H1 (cell line): Measurements from ENCODE around the gene METAP1D. TPM values are rescaled to one million over a fixed set of nuclear protein-coding genes. Genes with fewer than 3 reads are reported as not detected.

Experiments used
- CTCF ChIA-PET: fragments of 300-600 bp; sonication (Branson Sonifier 250); formaldehyde crosslinking; loops from one replicate; lab custom pipeline; 2021; ENCODE audit not compliant: partially characterized antibody; lab: Charles Lee
- POLR2A ChIA-PET: fragments of 300-600 bp; sonication (Branson Sonifier 250); formaldehyde crosslinking; loops from one replicate; lab custom pipeline; 2021; ENCODE audit warnings: inconsistent platforms; ENCODE audit not compliant: partially characterized antibody; lab: Charles Lee
- DNase-seq, 2 experiments: peaks; one replicate each; pipeline versions ENCODE4 v3.0.0 to v3.0.0-alpha.2; 2010 to 2022; ENCODE audit warnings: low spot score in 2 of 2, low read depth in 1 of 2, mixed read lengths in 1 of 2
- FAIRE-seq: peaks from 2 replicates; lab custom pipeline; 2011; peaks lifted over from hg19 to GRCh38; lab: Jason Lieb, UNC
- H2AFZ ChIP-seq: 2 replicates; pipeline ENCODE4 v1.8.1; 2012; ENCODE audit warnings: low read length, inconsistent platforms
- H2AK5ac ChIP-seq: 2 replicates; pipeline ENCODE4 v1.6.1; 2013; ENCODE audit warnings: low read depth, low read length
- H2BK120ac ChIP-seq: replicated peaks from 2 replicates; pipeline ENCODE3; 2013; ENCODE audit warnings: low read depth, low read length, inconsistent platforms
- H2BK12ac ChIP-seq: 2 replicates; pipeline ENCODE4 v1.6.1; 2013; ENCODE audit warnings: low read depth, low read length
- H2BK15ac ChIP-seq: 2 replicates; pipeline ENCODE4 v1.6.1; 2013; ENCODE audit warnings: low read length
- H2BK20ac ChIP-seq: 2 replicates; pipeline ENCODE4 v1.6.1; 2013; ENCODE audit warnings: low read length
- H2BK5ac ChIP-seq: 2 replicates; pipeline ENCODE4 v1.6.1; 2013; ENCODE audit warnings: low read depth, low read length
- H3K14ac ChIP-seq: 2 replicates; pipeline ENCODE4 v1.6.1; 2013; ENCODE audit warnings: inconsistent platforms; ENCODE audit not compliant: insufficient read length
- H3K18ac ChIP-seq: 2 replicates; pipeline ENCODE4 v1.6.1; 2013; ENCODE audit warnings: low read length; ENCODE audit errors: extremely low read depth
- H3K23ac ChIP-seq: 2 replicates; pipeline ENCODE4 v1.6.1; 2013; ENCODE audit warnings: inconsistent platforms; ENCODE audit not compliant: insufficient read length
- H3K23me2 ChIP-seq: 2 replicates; pipeline ENCODE4 v1.6.1; 2013; ENCODE audit warnings: low read depth, low read length
- H3K27ac ChIP-seq: 2 replicates; pipeline ENCODE4 v1.6.1; 2011; ENCODE audit warnings: low read depth, low read length, inconsistent platforms
- H3K27me3 ChIP-seq, 4 experiments: replicated peaks in 1 of 4; 1 replicate in 1 of 4; 2 replicates in 3 of 4; pipeline versions ENCODE4 v1.6.1 to v1.8.1; 2011 to 2013; ENCODE audit warnings: low read length in 3 of 4, mild to moderate bottlenecking in 3 of 4, inconsistent platforms in 2 of 4, mixed read lengths in 2 of 4, moderate library complexity in 1 of 4; ENCODE audit not compliant: control insufficient read depth in 3 of 4, insufficient read depth in 3 of 4; ENCODE audit errors: extremely low read depth in 1 of 4
- H3K36me3 ChIP-seq, 4 experiments: 2 replicates each; pipeline versions ENCODE4 v1.6.1 to v1.8.1; 2011 to 2013; ENCODE audit warnings: mild to moderate bottlenecking in 4 of 4, low read length in 3 of 4, moderate library complexity in 2 of 4, control low read depth in 1 of 4, inconsistent platforms in 1 of 4; ENCODE audit not compliant: insufficient read depth in 4 of 4, control insufficient read depth in 2 of 4
- H3K4ac ChIP-seq: replicated peaks from 2 replicates; pipeline ENCODE3; 2013; ENCODE audit warnings: low read length, low read depth, mixed read lengths, inconsistent platforms; ENCODE audit not compliant: insufficient read length
- H3K4me1 ChIP-seq, 4 experiments: replicated peaks in 1 of 4; 1 replicate in 1 of 4; 2 replicates in 3 of 4; pipeline versions ENCODE4 v1.6.1 to v1.8.1; 2011 to 2013; ENCODE audit warnings: low read length in 3 of 4, inconsistent platforms in 2 of 4, mixed read lengths in 1 of 4; ENCODE audit not compliant: insufficient read depth in 4 of 4, control insufficient read depth in 3 of 4
- H3K4me2 ChIP-seq, 2 experiments: 2 replicates each; pipeline versions ENCODE4 v1.6.1 to v1.8.1; 2011 to 2013; ENCODE audit warnings: low read depth in 2 of 2, low read length in 2 of 2, control low read depth in 1 of 2, inconsistent platforms in 1 of 2, mild to moderate bottlenecking in 1 of 2; ENCODE audit not compliant: insufficient read depth in 1 of 2
- H3K4me3 ChIP-seq, 4 experiments: fragments of 200-600, 300-600 bp in 1 of 4; sonication (generic), shearing (Covaris generic), sonication (Bioruptor Twin) in 1 of 4; 2 replicates each; pipeline versions ENCODE4 v1.5.1 to v1.8.1; 2011 to 2016; ENCODE audit warnings: low read length in 4 of 4, low read depth in 3 of 4, control low read depth in 2 of 4, inconsistent platforms in 2 of 4, mild to moderate bottlenecking in 2 of 4, mixed read lengths in 1 of 4, moderate library complexity in 1 of 4; ENCODE audit not compliant: insufficient read depth in 2 of 4; ENCODE audit errors: extremely low read depth in 1 of 4
- H3K56ac ChIP-seq: replicated peaks from 2 replicates; pipeline ENCODE3; 2013; ENCODE audit warnings: low read depth, mild to moderate bottlenecking, mixed read lengths, low read length, inconsistent platforms; ENCODE audit not compliant: insufficient read length
- H3K79me1 ChIP-seq: 2 replicates; pipeline ENCODE4 v1.6.1; 2013; ENCODE audit warnings: low read depth, low read length, control low read depth
- H3K79me2 ChIP-seq, 2 experiments: 2 replicates each; pipeline versions ENCODE4 v1.6.1 to v1.8.1; 2012 to 2013; ENCODE audit warnings: low read length in 2 of 2, mild to moderate bottlenecking in 2 of 2, inconsistent platforms in 1 of 2; ENCODE audit not compliant: insufficient read depth in 2 of 2, control insufficient read depth in 1 of 2
- H3K9ac ChIP-seq, 4 experiments: replicated peaks in 1 of 4; 1 replicate in 1 of 4; 2 replicates in 3 of 4; pipeline versions ENCODE4 v1.6.1 to v1.8.1; 2011 to 2013; ENCODE audit warnings: low read depth in 3 of 4, low read length in 3 of 4, control low read depth in 2 of 4, mild to moderate bottlenecking in 2 of 4, moderate library complexity in 2 of 4, inconsistent platforms in 1 of 4; ENCODE audit errors: extremely low read depth in 1 of 4
- H3K9me3 ChIP-seq, 2 experiments: 2 replicates each; pipeline versions ENCODE4 v1.6.1 to v1.8.1; 2012 to 2013; ENCODE audit warnings: mild to moderate bottlenecking in 2 of 2, moderate library complexity in 2 of 2, control low read depth in 1 of 2, inconsistent platforms in 1 of 2, low read depth in 1 of 2, low read length in 1 of 2, mixed read lengths in 1 of 2; ENCODE audit not compliant: insufficient read depth in 2 of 2
- H4K20me1 ChIP-seq, 2 experiments: replicated peaks in 1 of 2; 2 replicates each; pipeline versions ENCODE3 to v1.8.1; 2011 to 2013; ENCODE audit warnings: inconsistent platforms in 2 of 2, low read length in 2 of 2, mild to moderate bottlenecking in 1 of 2; ENCODE audit not compliant: insufficient read depth in 2 of 2, control insufficient read depth in 1 of 2
- H4K5ac ChIP-seq: 2 replicates; pipeline ENCODE4 v1.6.1; 2013; ENCODE audit warnings: low read length, low read depth, mixed read lengths, inconsistent platforms; ENCODE audit not compliant: insufficient read length
- H4K8ac ChIP-seq: 2 replicates; pipeline ENCODE4 v1.8.0; 2013; ENCODE audit warnings: mild to moderate bottlenecking, moderate library complexity, low read length, inconsistent platforms; ENCODE audit not compliant: insufficient read depth; ENCODE audit errors: extremely low read depth
- H4K91ac ChIP-seq: replicated peaks from 2 replicates; pipeline ENCODE3; 2013; ENCODE audit warnings: low read length, mixed read lengths, inconsistent platforms; ENCODE audit not compliant: insufficient read length
- CTCF ChIP-seq, 3 experiments: IDR thresholded peaks; 1 replicate in 2 of 3; 2 replicates in 1 of 3; pipeline versions ENCODE4 v1.5.1 to v1.6.1; 2011; ENCODE audit warnings: low read length in 3 of 3, mild to moderate bottlenecking in 3 of 3, inconsistent platforms in 2 of 3, low read depth in 1 of 3, moderate library complexity in 1 of 3; ENCODE audit not compliant: insufficient read depth in 1 of 3; ENCODE audit errors: control extremely low read depth in 1 of 3
- EZH2 ChIP-seq: fragments of 200-600 bp; sonication (generic); IDR thresholded peaks from 2 replicates; pipeline ENCODE4 v1.7.1; 2012; ENCODE audit warnings: low read depth, mild to moderate bottlenecking, moderate library complexity, low read length, inconsistent platforms; ENCODE audit not compliant: severe bottlenecking
- KDM5A ChIP-seq: fragments of 200-600 bp; IDR thresholded peaks from 2 replicates; pipeline ENCODE4 v1.7.1; 2012; ENCODE audit warnings: mild to moderate bottlenecking, low read length, inconsistent platforms, mixed read lengths
- MAX ChIP-seq: IDR thresholded peaks from 2 replicates; pipeline ENCODE4 v1.6.1; 2012; ENCODE audit warnings: inconsistent platforms
- WGBS, 2 experiments: shearing (Covaris generic) in 1 of 2; methylation state at CpG; one replicate each; pipeline versions ENCODE4 v1.1.6 to v1.1.7; 2013 to 2015; ENCODE audit warnings: low lambda C conversion rate in 2 of 2, mixed read lengths in 2 of 2, inconsistent platforms in 1 of 2, low coverage in 1 of 2, missing lambda C conversion rate in 1 of 2; ENCODE audit not compliant: insufficient replicate concordance in 2 of 2, insufficient coverage in 1 of 2, insufficient read length in 1 of 2; ENCODE audit errors: extremely low coverage in 1 of 2, missing lambda C conversion rate in 1 of 2; 5-methylcytosine and 5-hydroxymethylcytosine counted together
- polyA plus RNA-seq, 7 experiments: library from polyadenylated mRNA; depleted of rRNA in 3 of 7; stranded (reverse) in 5 of 7; unstranded in 2 of 7; fragments of >200 nt in 5 of 7; fragments of 200-250 nt in 2 of 7; gene quantifications; 1 replicate in 5 of 7; 2 replicates in 1 of 7; 4 replicates in 1 of 7; pipeline versions ENCODE4 v1.2.1 to v1.2.3, GENCODE V29; 2011 to 2013; ENCODE audit warnings: missing spikeins in 2 of 7, mixed read lengths in 2 of 7
- total RNA-seq: library from RNA; stranded (reverse); fragmentation: NEBNext Ultra II Directional; extraction: Animal tissue kit (Norgen Biotek cat#: 25700); gene quantifications from 2 replicates; pipeline ENCODE4 v1.2.1, GENCODE V29; 2021

The METAP1D gene
- total and polyA plus RNA-seq, 2 of the 8 experiments (the other 6 are each of a cell fraction or from before 2014, with no cell fraction given): 3.9 to 6.2 TPM

GRCh38 chr2:172009823-172010222 is 10.1 kb downstream of the METAP1D start:
- Histone ChIP-seq H3K4ac (no peak overlapping the region), H3K79me1 (no peaks in the 10 kb centered on the region), H2BK20ac (no peak overlapping the region), H3K27me3 (no peaks in the 10 kb centered on the region), H3K4me1 (peaks cover 0 to 14% (median 5%) of the 10 kb centered on the region in 4 experiments; a peak in 4 of 7 replicates), H3K18ac (no peak overlapping the region), H2BK12ac (no peak overlapping the region), H2BK15ac (no peak overlapping the region), H3K23ac (no peak overlapping the region), H3K14ac (no peak overlapping the region), H4K5ac (no peak overlapping the region), H3K9ac (no peak overlapping the region), H3K56ac (no peak overlapping the region), H2AFZ (no peak overlapping the region), H2AK5ac (no peak overlapping the region), H4K91ac (no peak overlapping the region), H3K4me3 (no peak overlapping the region), H2BK120ac (no peak overlapping the region), H3K79me2 (no peaks in the 10 kb centered on the region), H2BK5ac (no peak overlapping the region), H3K36me3 (no peaks in the 10 kb centered on the region), H3K4me2 (no peak overlapping the region), H4K8ac (no peak overlapping the region), H3K27ac (no peak overlapping the region), H3K23me2 (no peaks in the 10 kb centered on the region), H4K20me1 (no peaks in the 10 kb centered on the region), H3K9me3 (no peaks in the 10 kb centered on the region)
- ChIA-PET CTCF (no interaction called here), POLR2A (interaction anchor here (1.3 kb wide), 1 partner anchor 9 kb away, joined by 5 read pairs; no protein-coding TSS in a partner anchor)
- no peak for TF ChIP-seq CTCF (IDR thresholded peaks at IDR 0.05; ENCODE audit: control extremely low read depth in 1 of 3, insufficient read depth in 1 of 3, low read depth in 1 of 3, low read length in 3 of 3)
- TF ChIP-seq KDM5A: no peak
- TF ChIP-seq MAX: no peak
- TF ChIP-seq EZH2: no peak
- 97% methylated on average over 4 of the region's 4 CpGs; no CpG with 5 or more reads in 1 of the 2 experiments for WGBS, 2 experiments
- DNase-seq (no peak), FAIRE-seq (no peak)
